ENCODE data around the gene TMEM150B. TPM values are rescaled to one million over a fixed set of nuclear protein-coding genes. Genes with fewer than 3 reads are reported as not detected.

TMEM150B gene
- total and polyA plus RNA-seq, 2 of the 13 experiments (the other 11 are each of a cell fraction or from before 2014, with no cell fraction given): 1.3 to 1.8 TPM

GRCh38 chr19:55366790-55367189 is 41.6 kb upstream of the TMEM150B start (continued):
- TF ChIP-seq, protein P1, sequence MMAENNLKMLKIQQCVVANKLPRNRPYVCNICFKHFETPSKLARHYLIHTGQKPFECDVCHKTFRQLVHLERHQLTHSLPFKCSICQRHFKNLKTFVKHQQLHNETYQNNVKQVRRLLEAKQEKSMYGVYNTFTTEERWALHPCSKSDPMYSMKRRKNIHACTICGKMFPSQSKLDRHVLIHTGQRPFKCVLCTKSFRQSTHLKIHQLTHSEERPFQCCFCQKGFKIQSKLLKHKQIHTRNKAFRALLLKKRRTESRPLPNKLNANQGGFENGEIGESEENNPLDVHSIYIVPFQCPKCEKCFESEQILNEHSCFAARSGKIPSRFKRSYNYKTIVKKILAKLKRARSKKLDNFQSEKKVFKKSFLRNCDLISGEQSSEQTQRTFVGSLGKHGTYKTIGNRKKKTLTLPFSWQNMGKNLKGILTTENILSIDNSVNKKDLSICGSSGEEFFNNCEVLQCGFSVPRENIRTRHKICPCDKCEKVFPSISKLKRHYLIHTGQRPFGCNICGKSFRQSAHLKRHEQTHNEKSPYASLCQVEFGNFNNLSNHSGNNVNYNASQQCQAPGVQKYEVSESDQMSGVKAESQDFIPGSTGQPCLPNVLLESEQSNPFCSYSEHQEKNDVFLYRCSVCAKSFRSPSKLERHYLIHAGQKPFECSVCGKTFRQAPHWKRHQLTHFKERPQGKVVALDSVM (CRISPR knock-in tag; IDR thresholded peaks at IDR 0.05): no peak
- no peak for TF ChIP-seq BRD4 (CRISPR knock-in tag; IDR thresholded peaks at IDR 0.05)

- ChIA-PET CTCF (ENCODE audit: low intra/inter-chr PET ratio, low total read pairs) (no interaction called here), POLR2A (no interaction called here)
- Histone ChIP-seq H3K27me3 (ENCODE audit: control insufficient read depth in 1 of 2, insufficient read depth in 2 of 2, low read length in 2 of 2) (peaks cover 7 to 31% of the 10 kb centered on the region in 2 experiments; a peak in 4 of 5 replicates), H3K27ac (ENCODE audit: extremely low read length, insufficient read depth, low read length) (no peak overlapping the region), H3K9ac (ENCODE audit: insufficient read depth, low read depth, low read length) (no peak overlapping the region), H3K4me3 (replicated peaks in 1 of 3; ENCODE audit: insufficient read depth in 1 of 3, low read depth in 2 of 3, low read length in 3 of 3) (no peak overlapping the region), H3K4me1 (ENCODE audit: insufficient read depth, low read length) (peaks cover 27% of the 10 kb centered on the region), H4K20me1 (ENCODE audit: insufficient read depth, low read length) (no peaks in the 10 kb centered on the region), H3K36me3 (replicated peaks in 1 of 2; ENCODE audit: control insufficient read depth in 1 of 2, insufficient read depth in 2 of 2, low read length in 2 of 2) (no peaks in the 10 kb centered on the region), H3K4me2 (ENCODE audit: low read depth, low read length) (no peak overlapping the region), H2AFZ (ENCODE audit: low read length) (no peak overlapping the region), H3K9me3 (ENCODE audit: low read length) (no peaks in the 10 kb centered on the region), H3K79me2 (ENCODE audit: insufficient read depth, low read length) (no peaks in the 10 kb centered on the region)
- DNase-seq (ENCODE audit: low spot score): no peak
- no peak for FAIRE-seq
- BruUV-seq (replicated peaks): no TSS peak
- 83% methylated on average over 11 of the region's 19 CpGs for WGBS (ENCODE audit: low lambda C conversion rate)
- intact Hi-C loops (cut with micrococcal nuclease; ENCODE audit: unreplicated experiment) (no loop called here), in situ Hi-C loops (cut with HindIII; ENCODE audit: extremely low pct_ligation_motif_present, low pct_unique_long_range_greater_than_20kb) (no loop called here)
- ATAC-seq: no peak
- TF ChIP-seq SOX13 (IDR thresholded peaks at IDR 0.05) (no peak), SOX13 (CRISPR knock-in tag; conservative IDR thresholded peaks at IDR 0.05 in 1 of 2, IDR thresholded peaks at IDR 0.05 in 1 of 2) (no peak), SMAD9 (CRISPR knock-in tag; IDR thresholded peaks at IDR 0.05) (no peak), RNF219 (CRISPR knock-in tag; IDR thresholded peaks at IDR 0.05) (no peak), ZNF343 (CRISPR knock-in tag; IDR thresholded peaks at IDR 0.05) (no peak), ZC3H4 (CRISPR knock-in tag; IDR thresholded peaks at IDR 0.05; ENCODE audit: borderline replicate concordance) (no peak), THYN1 (CRISPR knock-in tag; IDR thresholded peaks at IDR 0.05; ENCODE audit: borderline replicate concordance, low read depth) (no peak), PBX2 (CRISPR knock-in tag; IDR thresholded peaks at IDR 0.05) (no peak)
These were observed 40.8 kb upstream of the TMEM150B start for GRCh38 chr19:55365964-55366363.

All from HepG2 (cell line).